Measurements from ENCODE around the gene ESM1. TPM values are rescaled to one million over a fixed set of nuclear protein-coding genes. Genes with fewer than 3 reads are reported as not detected.

ESM1 gene
- total RNA-seq, 1 experiment from 2014 or later, result not detected

GRCh38 chr5:54944364-54944763 lies 41.0 kb downstream of the ESM1 start:
- intact Hi-C loops (cut with micrococcal nuclease; ENCODE audit: unreplicated experiment), result loop anchor here (1.0 kb wide), 1 partner anchor 202 kb away; no protein-coding TSS in a partner anchor
- H3K4me3 Mint-ChIP-seq (ENCODE audit: low read depth, unreplicated experiment), result no peak overlapping the region
- no TSS peak for BruUV-seq (replicated peaks)
- H3K27ac Mint-ChIP-seq (ENCODE audit: unreplicated experiment), result no peak overlapping the region
- H3K27me3 Mint-ChIP-seq (ENCODE audit: unreplicated experiment), result peaks cover 48% of the 10 kb centered on the region
- peak; percentile 21 for DNase-seq
- CTCF ChIA-PET, result interaction anchor here (0.6 to 1.7 kb wide), 8 partner anchors 11 to 215 kb away, joined by 3 to 35 read pairs (median 5); partner anchors contain the start of gene GPX8
- TF ChIP-seq CTCF (IDR thresholded peaks at IDR 0.05; ENCODE audit: unreplicated experiment), result peak; percentile 67
- H3K9me3 Mint-ChIP-seq (ENCODE audit: low read depth, unreplicated experiment), result no peaks in the 10 kb centered on the region
- H3K36me3 Mint-ChIP-seq (ENCODE audit: insufficient read depth, unreplicated experiment), result no peaks in the 10 kb centered on the region
- H3K4me1 Mint-ChIP-seq (ENCODE audit: low read depth, unreplicated experiment), result no peaks in the 10 kb centered on the region

- no peaks in the 10 kb centered on the region for H3K4me1 Mint-ChIP-seq (ENCODE audit: low read depth, unreplicated experiment)
- CTCF ChIA-PET, result interaction anchor here (1.6 kb wide), 1 partner anchor 204 kb away, joined by 4 read pairs; no protein-coding TSS in a partner anchor
- no TSS peak for BruUV-seq (replicated peaks)
- H3K4me3 Mint-ChIP-seq (ENCODE audit: low read depth, unreplicated experiment), result no peak overlapping the region
- no peak for TF ChIP-seq CTCF (IDR thresholded peaks at IDR 0.05; ENCODE audit: unreplicated experiment)
- no peaks in the 10 kb centered on the region for H3K9me3 Mint-ChIP-seq (ENCODE audit: low read depth, unreplicated experiment)
- peaks cover 39% of the 10 kb centered on the region for H3K27me3 Mint-ChIP-seq (ENCODE audit: unreplicated experiment)
- no peaks in the 10 kb centered on the region for H3K36me3 Mint-ChIP-seq (ENCODE audit: insufficient read depth, unreplicated experiment)
- H3K27ac Mint-ChIP-seq (ENCODE audit: unreplicated experiment), result no peak overlapping the region
- DNase-seq, result no peak
- intact Hi-C loops (cut with micrococcal nuclease; ENCODE audit: unreplicated experiment), result no loop called here
These were observed 43.2 kb downstream of the ESM1 start for GRCh38 chr5:54942064-54942778.

- BruUV-seq (replicated peaks), result no TSS peak
- CTCF ChIA-PET, result no interaction called here
- intact Hi-C loops (cut with micrococcal nuclease; ENCODE audit: unreplicated experiment), result no loop called here
- no peak for TF ChIP-seq CTCF (IDR thresholded peaks at IDR 0.05; ENCODE audit: unreplicated experiment)
- Mint-ChIP-seq H3K27me3 (ENCODE audit: unreplicated experiment) (peaks cover 56% of the 10 kb centered on the region), H3K4me3 (ENCODE audit: low read depth, unreplicated experiment) (no peak overlapping the region), H3K36me3 (ENCODE audit: insufficient read depth, unreplicated experiment) (no peaks in the 10 kb centered on the region), H3K9me3 (ENCODE audit: low read depth, unreplicated experiment) (no peaks in the 10 kb centered on the region), H3K27ac (ENCODE audit: unreplicated experiment) (no peak overlapping the region), H3K4me1 (ENCODE audit: low read depth, unreplicated experiment) (no peaks in the 10 kb centered on the region)
- no peak for DNase-seq
These were observed 49.2 kb downstream of the ESM1 start for GRCh38 chr5:54936201-54936600.

- Mint-ChIP-seq H3K27me3 (ENCODE audit: unreplicated experiment) (peaks cover 53% of the 10 kb centered on the region), H3K27ac (ENCODE audit: unreplicated experiment) (no peak overlapping the region), H3K9me3 (ENCODE audit: low read depth, unreplicated experiment) (no peaks in the 10 kb centered on the region), H3K4me3 (ENCODE audit: low read depth, unreplicated experiment) (no peak overlapping the region), H3K4me1 (ENCODE audit: low read depth, unreplicated experiment) (no peaks in the 10 kb centered on the region), H3K36me3 (ENCODE audit: insufficient read depth, unreplicated experiment) (no peaks in the 10 kb centered on the region)
- no peak for DNase-seq
- BruUV-seq (replicated peaks), result no TSS peak
- CTCF ChIA-PET, result no interaction called here
- TF ChIP-seq CTCF (IDR thresholded peaks at IDR 0.05; ENCODE audit: unreplicated experiment), result no peak
- intact Hi-C loops (cut with micrococcal nuclease; ENCODE audit: unreplicated experiment), result no loop called here
These were observed 52.6 kb downstream of the ESM1 start for GRCh38 chr5:54932789-54933188.

Measured in Calu3 (cell line).